HL-60/S4 treated with retinoic acid at 250 ng/mL for 4 days and 3 days (cell line): ENCODE measurements around the gene HOXA11.

Experiments used
- in situ Hi-C: fragments of 300-500 bp; cut with MboI; formaldehyde crosslinking; loops from 2 replicates; pipeline ENCODE4 v1.7.0; 2022; ENCODE audit warnings: low sequenced_read_pairs

HOXA11 gene

GRCh38 chr7:27151341-27151930 lies 33.6 kb downstream of the HOXA11 start:
- in situ Hi-C loops, result no loop called here

DNA sequence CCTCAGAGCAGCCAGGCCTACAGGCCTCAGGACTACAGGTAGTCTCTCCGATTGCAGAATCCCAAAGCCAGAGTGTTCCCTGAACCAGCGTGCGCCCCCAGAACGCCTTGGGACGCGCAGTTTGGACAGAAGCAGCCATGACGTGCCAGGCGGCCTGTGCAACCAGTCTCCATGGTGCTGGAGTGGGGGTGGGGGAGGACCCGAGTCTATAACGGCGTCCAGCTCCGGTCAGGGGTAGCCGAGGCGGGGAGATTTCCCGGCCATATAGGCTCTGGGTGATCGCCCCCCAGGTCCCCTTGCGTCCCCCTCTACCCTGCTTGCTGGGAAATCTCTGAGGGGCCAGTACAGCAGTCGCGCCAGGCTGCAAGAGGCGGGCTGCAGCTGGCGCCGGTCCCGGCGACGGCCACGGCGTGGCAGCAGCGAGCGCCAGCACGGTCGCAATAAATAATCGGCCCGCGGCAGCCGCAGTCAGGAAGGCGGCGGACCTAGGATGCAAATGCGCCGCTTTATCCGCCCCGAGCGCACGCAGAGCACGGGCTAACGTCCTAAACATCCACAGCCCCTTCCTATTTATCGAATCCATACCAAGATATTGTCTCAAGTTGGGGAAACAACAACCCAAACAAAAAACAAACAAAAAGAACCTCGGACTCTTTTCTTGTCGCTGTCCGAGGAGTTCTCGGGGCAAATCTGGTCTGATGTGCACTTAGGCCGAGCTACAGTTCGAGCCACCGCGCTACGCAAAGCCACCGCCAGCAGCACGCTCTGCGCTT lies 34.3 kb downstream of the HOXA11 start:
- in situ Hi-C loops, result no loop called here

DNA sequence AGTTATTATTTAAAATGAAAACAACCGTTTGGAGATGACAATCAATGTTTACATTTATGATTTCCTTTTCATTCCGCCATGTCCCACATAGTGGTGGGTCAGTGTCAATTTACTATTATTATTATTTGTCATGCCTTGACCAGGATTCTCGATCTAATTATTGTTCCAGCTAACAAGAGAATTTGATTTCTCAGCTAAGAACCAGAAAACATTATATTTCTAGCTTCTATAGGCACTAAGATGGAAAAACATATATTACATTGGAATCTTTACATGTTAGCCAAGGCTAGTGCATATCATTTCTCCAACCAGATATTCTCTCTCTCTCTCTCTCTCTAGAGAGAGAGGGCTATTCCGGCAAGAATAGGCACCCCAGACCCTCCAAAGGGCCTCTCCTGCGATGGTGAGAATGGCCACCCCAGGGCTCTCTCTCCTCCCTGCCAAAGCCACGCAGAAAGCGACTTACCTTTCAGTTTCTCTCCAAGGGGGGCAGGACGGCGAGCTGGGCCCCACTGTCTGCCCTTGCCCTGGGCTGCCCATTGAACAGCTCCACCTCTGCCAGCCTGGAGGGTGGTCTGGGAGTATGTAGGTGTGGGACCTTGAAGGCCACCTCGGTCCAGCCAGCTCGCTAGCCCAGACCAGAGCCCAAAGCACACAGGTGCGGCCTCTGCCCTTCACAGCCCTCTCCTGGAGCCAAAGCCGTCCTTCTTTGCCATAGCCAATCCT lies 35.0 kb downstream of the HOXA11 start:
- in situ Hi-C loops, result no loop called here

DNA sequence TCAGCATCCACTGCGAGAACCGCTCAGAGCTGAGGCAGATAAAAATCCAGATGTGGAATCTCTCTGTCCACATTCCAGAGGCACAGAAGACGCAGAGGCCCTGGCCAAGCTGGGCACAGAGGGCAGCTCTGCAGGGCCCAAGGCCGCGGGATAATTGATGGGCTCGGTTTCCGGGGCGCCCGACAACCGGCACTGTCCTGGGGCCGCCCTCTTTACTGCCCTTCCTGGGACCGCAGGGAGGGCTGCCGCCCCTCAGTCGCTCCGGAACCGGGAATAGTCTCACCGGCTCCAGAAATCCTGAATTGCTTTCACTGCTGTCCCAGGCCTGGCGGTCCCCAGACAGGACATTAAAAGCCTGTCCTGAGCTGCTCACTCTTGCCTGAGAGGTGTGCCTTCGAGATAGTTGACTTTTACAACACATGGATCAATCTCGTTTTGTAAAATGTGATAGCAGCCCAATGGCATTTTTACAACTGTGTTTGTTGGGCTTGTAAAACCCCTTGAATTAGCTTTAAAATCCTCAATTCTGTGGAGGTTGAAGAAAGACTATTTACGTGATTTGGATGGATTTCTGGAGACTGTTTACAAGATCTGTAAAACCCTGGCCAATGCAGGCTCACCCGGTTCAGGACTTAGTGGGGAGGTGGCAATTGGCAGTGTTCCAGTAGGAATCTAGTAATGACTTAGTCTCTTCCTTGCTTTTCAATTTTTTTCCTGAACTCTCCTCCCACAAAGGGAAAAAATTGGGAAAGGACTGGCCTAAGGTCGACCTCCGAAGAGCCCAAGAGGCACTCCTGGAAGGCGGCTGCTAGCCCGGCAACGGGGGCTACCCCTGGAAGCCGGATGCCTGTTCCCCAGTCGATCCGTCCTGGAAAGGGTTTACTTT lies 36.0 kb downstream of the HOXA11 start:
- in situ Hi-C loops, result no loop called here

GRCh38 chr7:27148031-27148755 lies 36.8 kb downstream of the HOXA11 start:
- in situ Hi-C loops, result no loop called here

DNA sequence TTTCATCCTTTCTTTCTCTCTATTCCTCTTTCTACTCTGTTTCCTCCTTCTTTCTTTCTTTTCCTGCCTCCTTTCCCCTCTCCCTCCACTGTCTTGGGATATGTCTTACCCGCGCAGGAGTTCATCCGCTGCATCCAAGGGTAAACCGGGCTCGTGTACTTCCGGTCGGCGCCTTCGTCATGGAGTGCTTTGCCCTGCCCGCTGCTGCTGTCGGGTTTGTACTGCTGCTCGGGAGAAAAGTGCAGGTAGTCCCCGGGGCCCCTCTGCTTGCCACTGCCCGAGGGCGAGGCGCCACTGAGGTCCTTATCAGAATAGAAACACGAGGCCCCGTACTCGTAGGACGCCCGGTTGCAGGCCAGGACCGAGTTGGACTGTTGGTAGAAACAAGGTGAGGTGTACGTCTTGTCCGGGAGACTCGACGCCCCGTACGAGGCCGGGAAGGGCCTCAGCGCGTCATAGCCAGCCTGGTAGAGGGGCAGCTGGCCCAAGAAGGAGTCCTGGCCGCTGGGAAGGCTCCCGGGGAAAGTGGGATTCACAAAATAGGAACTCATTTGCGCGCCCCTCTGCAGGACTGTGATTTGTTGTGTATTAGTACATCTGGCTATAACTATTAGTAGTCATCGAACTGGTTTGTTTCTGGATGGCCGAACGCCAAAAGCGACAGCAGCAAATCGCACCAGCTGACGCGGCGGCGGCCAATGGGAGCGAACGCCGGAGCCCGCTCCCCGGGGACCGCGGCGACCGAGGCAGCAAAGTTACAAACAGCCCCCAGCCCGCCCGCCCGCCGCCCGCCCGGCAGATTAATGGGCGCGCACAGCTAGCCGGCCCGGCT lies 37.6 kb downstream of the HOXA11 start, which contains the start of gene HOXA6:
Gene HOXA6 (minus strand): TSS at position 576 of the 832 bp plus-strand sequence. CDS start 25 bp downstream, at position 551.
- in situ Hi-C loops, result no loop called here

DNA sequence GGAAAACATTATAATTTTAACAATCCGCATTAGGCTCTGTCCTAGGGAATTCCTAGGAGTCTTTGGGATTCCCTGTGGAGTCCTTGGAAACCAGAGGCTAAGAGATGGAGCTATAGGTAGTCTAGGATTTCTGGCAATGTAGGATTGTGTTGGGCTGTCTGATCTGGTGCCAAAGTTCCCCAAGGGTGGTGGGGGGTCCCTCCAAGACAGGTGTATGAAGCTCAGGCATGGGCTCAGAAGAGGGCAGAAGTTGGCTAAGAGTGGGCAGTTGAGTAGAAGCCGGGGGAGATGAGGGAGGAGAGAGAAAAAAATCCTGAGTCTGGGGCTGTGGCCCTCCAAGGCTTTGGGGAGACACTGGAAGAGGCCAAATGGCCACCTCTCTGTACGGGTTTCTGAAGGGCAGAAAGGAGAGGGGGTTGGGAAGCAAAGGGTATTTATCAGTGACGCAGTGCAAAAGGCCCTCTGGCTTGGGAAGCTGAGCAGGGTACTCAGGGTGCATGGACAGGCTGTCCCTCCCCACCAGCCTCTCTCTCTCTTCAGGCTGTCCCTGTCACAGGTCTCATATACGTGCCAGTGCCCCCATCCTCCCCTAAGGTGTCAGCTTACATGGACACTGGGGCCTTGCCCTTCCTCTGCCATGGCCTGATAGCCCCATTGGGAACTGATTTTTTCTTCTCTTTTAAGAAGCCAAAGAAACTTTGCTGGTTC lies 38.4 kb downstream of the HOXA11 start:
- in situ Hi-C loops, result no loop called here

DNA sequence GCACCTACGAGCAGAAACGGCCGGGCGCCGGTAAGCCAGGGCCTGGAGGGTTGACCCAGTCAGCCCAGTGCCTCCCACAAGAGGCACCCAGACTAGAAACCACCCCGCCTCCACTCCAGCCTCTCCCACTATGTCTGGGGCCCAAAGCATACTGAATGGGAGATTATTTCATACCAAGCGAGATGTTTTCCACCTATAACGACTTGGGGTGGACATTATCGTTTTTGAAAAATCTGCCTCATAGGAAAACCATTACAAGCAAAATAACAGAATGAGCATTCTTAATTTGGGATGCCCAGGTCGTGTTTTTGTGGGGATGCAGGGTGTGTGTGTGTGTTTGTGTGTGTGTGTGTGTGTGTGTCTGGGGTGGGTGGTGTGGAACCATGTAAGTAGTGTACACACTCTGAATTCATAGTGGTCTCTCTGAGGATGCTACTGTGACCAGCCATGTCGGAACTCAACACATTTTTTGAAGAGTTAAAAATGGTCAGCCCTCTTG lies 39.1 kb downstream of the HOXA11 start:
- in situ Hi-C loops, result no loop called here

GRCh38 chr7:27145165-27145913 lies 39.7 kb downstream of the HOXA11 start:
- in situ Hi-C loops, result no loop called here

- in situ Hi-C loops, result no loop called here
Observed at GRCh38 chr7:27144781-27145164, 40.3 kb downstream of the HOXA11 start.

DNA sequence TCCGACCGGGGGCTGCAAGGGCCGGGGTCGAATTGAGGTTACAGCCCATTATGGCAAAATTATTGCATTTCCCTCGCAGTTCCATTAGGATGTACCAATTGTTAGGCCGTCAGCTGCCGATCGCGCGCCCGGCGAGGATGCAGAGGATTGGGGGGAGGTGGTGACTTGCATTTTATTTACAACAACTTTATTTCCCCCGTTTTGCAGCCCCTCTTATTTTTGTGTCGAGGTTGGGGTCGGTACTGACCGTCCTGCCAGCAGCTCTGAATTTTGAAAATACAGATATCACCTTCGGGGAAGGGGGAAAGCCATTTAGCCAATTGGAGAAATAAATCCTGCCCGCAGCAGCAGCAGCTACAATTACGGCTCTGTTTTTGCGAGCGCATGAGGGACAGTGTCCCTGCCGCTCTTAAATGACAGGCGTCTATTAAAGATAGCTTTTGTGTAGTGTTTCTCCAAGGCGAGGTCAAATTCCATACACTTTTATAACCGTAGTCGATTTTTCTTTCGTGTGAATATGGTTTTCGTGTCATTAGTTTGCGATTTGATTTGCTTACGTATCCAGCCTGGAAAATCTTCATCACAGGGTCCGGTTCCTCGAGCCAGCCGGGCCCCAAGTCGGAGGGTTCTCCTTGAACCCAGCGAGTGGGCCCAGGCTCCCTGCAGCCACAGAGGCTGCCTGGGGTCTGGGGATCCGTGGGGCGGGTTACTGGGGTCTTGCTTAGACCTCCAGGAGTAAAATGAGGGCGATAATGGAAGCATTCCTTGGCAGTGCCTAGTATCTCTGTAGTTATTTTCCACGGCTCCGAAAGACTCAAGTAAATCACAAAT lies 40.9 kb downstream of the HOXA11 start:
- in situ Hi-C loops, result no loop called here

GRCh38 chr7:27143023-27143949 lies 41.7 kb downstream of the HOXA11 start, which contains the start of gene HOXA5:
Gene HOXA5 (minus strand): TSS chr7:27143681. CDS start chr7:27143607, 74 bp downstream.
- in situ Hi-C loops, result no loop called here

- in situ Hi-C loops, result no loop called here
Observed at GRCh38 chr7:27142580-27143022, 42.4 kb downstream of the HOXA11 start.

GRCh38 chr7:27141923-27142579 lies 43.0 kb downstream of the HOXA11 start:
- in situ Hi-C loops, result no loop called here
